Measurements from ENCODE around the gene PDAP1. TPM values are rescaled to one million over a fixed set of nuclear protein-coding genes. Genes with fewer than 3 reads are reported as not detected.

The PDAP1 gene
- total and polyA plus RNA-seq, 2 of the 13 experiments (the other 11 are each of a cell fraction or from before 2014, with no cell fraction given) = 13.0 to 100 TPM

DNA sequence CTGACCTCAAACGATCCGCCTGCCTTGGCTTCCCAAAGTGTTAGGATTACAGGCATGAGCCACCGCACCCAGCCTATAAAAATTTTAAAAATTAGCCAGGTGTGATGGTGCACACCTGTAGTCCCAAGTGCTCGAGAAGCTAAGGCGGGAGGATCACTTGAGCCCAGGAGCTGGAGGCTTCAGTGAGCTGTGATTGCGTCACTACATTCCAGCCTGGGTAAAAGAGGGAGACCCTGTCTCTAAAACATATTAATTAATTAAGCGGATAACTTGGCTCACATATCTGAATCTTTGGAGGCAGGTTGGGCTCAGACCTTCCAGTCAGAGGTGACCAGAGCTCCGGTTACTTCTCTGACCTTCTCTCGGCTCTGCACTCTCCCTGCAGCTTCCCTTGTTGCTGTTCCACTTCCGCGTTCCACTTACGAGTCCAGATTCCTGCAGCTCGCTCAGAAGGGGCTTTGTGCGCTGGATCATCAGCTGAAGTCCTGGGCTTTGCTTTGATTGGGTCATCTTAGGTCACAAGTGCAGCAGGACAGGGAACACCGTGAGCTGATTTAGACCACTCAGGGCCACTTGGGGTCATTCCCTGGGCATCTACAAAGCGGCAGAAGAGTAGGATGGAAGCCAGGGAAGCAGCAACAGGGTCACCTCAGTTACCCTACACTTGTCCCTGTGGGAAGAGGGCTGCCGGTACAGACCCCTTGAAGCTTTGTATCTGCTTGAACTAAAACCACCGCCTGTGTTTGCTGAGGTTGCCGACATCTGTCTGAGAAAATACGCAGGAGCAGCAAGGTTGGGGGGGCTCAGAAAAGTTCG lies 35.9 kb downstream of the PDAP1 start (continued):
- peak; percentile 76; the same call in 1 of the 2 replicates for TF ChIP-seq ZNF788 (CRISPR knock-in tag; IDR thresholded peaks at IDR 0.05; ENCODE audit: borderline replicate concordance)
- TF ChIP-seq KMT2B (CRISPR knock-in tag; IDR thresholded peaks at IDR 0.05) = peak; percentile 69
- peak; percentile 61 for TF ChIP-seq BCL6 (CRISPR knock-in tag; IDR thresholded peaks at IDR 0.05)
- peak; percentile 37 for TF ChIP-seq ZMYM4 (CRISPR knock-in tag; IDR thresholded peaks at IDR 0.05)
- no peak for TF ChIP-seq NONO (IDR thresholded peaks at IDR 0.05)
- TF ChIP-seq NONO (CRISPR knock-in tag; conservative IDR thresholded peaks at IDR 0.05) = peak; percentile 65; the same call in 1 of the 2 replicates
- peak; percentile 75 for TF ChIP-seq IRF2 (CRISPR knock-in tag; IDR thresholded peaks at IDR 0.05)
- TF ChIP-seq MIER3 (CRISPR knock-in tag; IDR thresholded peaks at IDR 0.05; ENCODE audit: borderline replicate concordance) = peak; percentile 28; the same call in 1 of the 2 replicates
- TF ChIP-seq SOX5 (CRISPR knock-in tag; IDR thresholded peaks at IDR 0.05; ENCODE audit: borderline replicate concordance) = peak; percentile 61; the same call in 1 of the 2 replicates
- no peak for TF ChIP-seq RERE (CRISPR knock-in tag; IDR thresholded peaks at IDR 0.05; ENCODE audit: low read depth)
- peak; percentile 39; the same call in 1 of the 2 replicates for TF ChIP-seq MEF2D (CRISPR knock-in tag; IDR thresholded peaks at IDR 0.05)
- TF ChIP-seq, protein P1, sequence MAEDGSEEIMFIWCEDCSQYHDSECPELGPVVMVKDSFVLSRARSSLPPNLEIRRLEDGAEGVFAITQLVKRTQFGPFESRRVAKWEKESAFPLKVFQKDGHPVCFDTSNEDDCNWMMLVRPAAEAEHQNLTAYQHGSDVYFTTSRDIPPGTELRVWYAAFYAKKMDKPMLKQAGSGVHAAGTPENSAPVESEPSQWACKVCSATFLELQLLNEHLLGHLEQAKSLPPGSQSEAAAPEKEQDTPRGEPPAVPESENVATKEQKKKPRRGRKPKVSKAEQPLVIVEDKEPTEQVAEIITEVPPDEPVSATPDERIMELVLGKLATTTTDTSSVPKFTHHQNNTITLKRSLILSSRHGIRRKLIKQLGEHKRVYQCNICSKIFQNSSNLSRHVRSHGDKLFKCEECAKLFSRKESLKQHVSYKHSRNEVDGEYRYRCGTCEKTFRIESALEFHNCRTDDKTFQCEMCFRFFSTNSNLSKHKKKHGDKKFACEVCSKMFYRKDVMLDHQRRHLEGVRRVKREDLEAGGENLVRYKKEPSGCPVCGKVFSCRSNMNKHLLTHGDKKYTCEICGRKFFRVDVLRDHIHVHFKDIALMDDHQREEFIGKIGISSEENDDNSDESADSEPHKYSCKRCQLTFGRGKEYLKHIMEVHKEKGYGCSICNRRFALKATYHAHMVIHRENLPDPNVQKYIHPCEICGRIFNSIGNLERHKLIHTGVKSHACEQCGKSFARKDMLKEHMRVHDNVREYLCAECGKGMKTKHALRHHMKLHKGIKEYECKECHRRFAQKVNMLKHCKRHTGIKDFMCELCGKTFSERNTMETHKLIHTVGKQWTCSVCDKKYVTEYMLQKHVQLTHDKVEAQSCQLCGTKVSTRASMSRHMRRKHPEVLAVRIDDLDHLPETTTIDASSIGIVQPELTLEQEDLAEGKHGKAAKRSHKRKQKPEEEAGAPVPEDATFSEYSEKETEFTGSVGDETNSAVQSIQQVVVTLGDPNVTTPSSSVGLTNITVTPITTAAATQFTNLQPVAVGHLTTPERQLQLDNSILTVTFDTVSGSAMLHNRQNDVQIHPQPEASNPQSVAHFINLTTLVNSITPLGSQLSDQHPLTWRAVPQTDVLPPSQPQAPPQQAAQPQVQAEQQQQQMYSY (CRISPR knock-in tag; IDR thresholded peaks at IDR 0.05) = peak; percentile 58; the same call in 1 of the 2 replicates
- TF ChIP-seq, protein P2, sequence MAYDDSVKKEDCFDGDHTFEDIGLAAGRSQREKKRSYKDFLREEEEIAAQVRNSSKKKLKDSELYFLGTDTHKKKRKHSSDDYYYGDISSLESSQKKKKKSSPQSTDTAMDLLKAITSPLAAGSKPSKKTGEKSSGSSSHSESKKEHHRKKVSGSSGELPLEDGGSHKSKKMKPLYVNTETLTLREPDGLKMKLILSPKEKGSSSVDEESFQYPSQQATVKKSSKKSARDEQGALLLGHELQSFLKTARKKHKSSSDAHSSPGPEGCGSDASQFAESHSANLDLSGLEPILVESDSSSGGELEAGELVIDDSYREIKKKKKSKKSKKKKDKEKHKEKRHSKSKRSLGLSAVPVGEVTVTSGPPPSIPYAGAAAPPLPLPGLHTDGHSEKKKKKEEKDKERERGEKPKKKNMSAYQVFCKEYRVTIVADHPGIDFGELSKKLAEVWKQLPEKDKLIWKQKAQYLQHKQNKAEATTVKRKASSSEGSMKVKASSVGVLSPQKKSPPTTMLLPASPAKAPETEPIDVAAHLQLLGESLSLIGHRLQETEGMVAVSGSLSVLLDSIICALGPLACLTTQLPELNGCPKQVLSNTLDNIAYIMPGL (CRISPR knock-in tag; IDR thresholded peaks at IDR 0.05; ENCODE audit: borderline replicate concordance in 1 of 2, low read depth in 1 of 2) = peak; percentile 50 to 56; a peak in 2 of 4 replicates
- TF ChIP-seq NPAS2 (CRISPR knock-in tag; IDR thresholded peaks at IDR 0.05; ENCODE audit: borderline replicate concordance) = no peak
- TF ChIP-seq NR2F2 (IDR thresholded peaks at IDR 0.05; ENCODE audit: borderline replicate concordance, low read depth) = peak; percentile 79; the same call in 1 of the 2 replicates
- TF ChIP-seq ZNF776 (CRISPR knock-in tag; IDR thresholded peaks at IDR 0.05) = no peak
- 0 out of 2 replicates have a peak, but pooled peaks have one; percentile 53 for TF ChIP-seq NFKBIZ (CRISPR knock-in tag; IDR thresholded peaks at IDR 0.05)
